ENCODE data around the gene RAB27A. TPM values are rescaled to one million over a fixed set of nuclear protein-coding genes. Genes with fewer than 3 reads are reported as not detected.

Gene RAB27A
- total and polyA plus RNA-seq, 2 of the 13 experiments (the other 11 are each of a cell fraction or from before 2014, with no cell fraction given), result 3.4 to 8.1 TPM

- peak; percentile 81; the same call in 1 of the 2 replicates for TF ChIP-seq LBX2 (CRISPR knock-in tag; IDR thresholded peaks at IDR 0.05; ENCODE audit: borderline replicate concordance)
- TF ChIP-seq CERS6 (CRISPR knock-in tag; IDR thresholded peaks at IDR 0.05), result no peak
- TF ChIP-seq ZNF431 (CRISPR knock-in tag; IDR thresholded peaks at IDR 0.05; ENCODE audit: borderline replicate concordance, low read depth), result no peak; the same call in 1 of the 2 replicates
- 0 out of 2 replicates have a peak, but pooled peaks have one; percentile 56 for TF ChIP-seq BCL3 (CRISPR knock-in tag; IDR thresholded peaks at IDR 0.05)
- no peak for TF ChIP-seq ZNF235 (CRISPR knock-in tag; IDR thresholded peaks at IDR 0.05; ENCODE audit: borderline replicate concordance)
- no peak for TF ChIP-seq ZNF674 (CRISPR knock-in tag; IDR thresholded peaks at IDR 0.05; ENCODE audit: low read depth)
- TF ChIP-seq NFE2L2 (IDR thresholded peaks at IDR 0.05; ENCODE audit: low read length), result no peak
- TF ChIP-seq ZSCAN30 (CRISPR knock-in tag; IDR thresholded peaks at IDR 0.05), result no peak
- TF ChIP-seq ZNF333 (CRISPR knock-in tag; IDR thresholded peaks at IDR 0.05; ENCODE audit: borderline replicate concordance), result no peak
- TF ChIP-seq JARID2 (CRISPR knock-in tag; IDR thresholded peaks at IDR 0.05; ENCODE audit: insufficient replicate concordance), result peak; percentile 54
- peak; percentile 89; the same call in 1 of the 2 replicates for TF ChIP-seq ZBTB44 (CRISPR knock-in tag; IDR thresholded peaks at IDR 0.05)
- TF ChIP-seq TCF12 (IDR thresholded peaks at IDR 0.05), result no peak
- peak; percentile 46; the same call in 1 of the 2 replicates for TF ChIP-seq TCF12 (CRISPR knock-in tag; IDR thresholded peaks at IDR 0.05)
- no peak for TF ChIP-seq ZNF234 (CRISPR knock-in tag; conservative IDR thresholded peaks at IDR 0.05)
- no peak for TF ChIP-seq ZNF446 (CRISPR knock-in tag; IDR thresholded peaks at IDR 0.05)
- no peak for TF ChIP-seq TERF1 (CRISPR knock-in tag; IDR thresholded peaks at IDR 0.05)
- peak; percentile 41; the same call in 1 of the 2 replicates for TF ChIP-seq ZNF503 (CRISPR knock-in tag; IDR thresholded peaks at IDR 0.05)
- peak; percentile 57; the same call in 1 of the 2 replicates for TF ChIP-seq BRD4 (CRISPR knock-in tag; IDR thresholded peaks at IDR 0.05)
- no peak for TF ChIP-seq ZNF382 (CRISPR knock-in tag; IDR thresholded peaks at IDR 0.05; ENCODE audit: borderline replicate concordance)
- no peak for TF ChIP-seq ZFP36L1 (CRISPR knock-in tag; IDR thresholded peaks at IDR 0.05)
- TF ChIP-seq MATR3 (CRISPR knock-in tag; IDR thresholded peaks at IDR 0.05), result no peak
- no peak for TF ChIP-seq NFRKB (IDR thresholded peaks at IDR 0.05)
Measured at GRCh38 chr15:55318588-55319494, 29.2 kb upstream of the RAB27A start, which contains the start of the genes PIGB and PIGBOS1 (continued).
